GM20000 (cell line): ENCODE results near the gene NDUFA3.

ENCODE experiments used
- DNase-seq: peaks from one replicate; pipeline ENCODE4 v3.0.0; 2012; ENCODE audit warnings: low spot score
- TF ChIP-seq, protein P1 (sequence below): IDR thresholded peaks from 2 replicates; pipeline ENCODE4 v1.5.1; 2012; ENCODE audit warnings: mild to moderate bottlenecking, control low read depth; ENCODE audit errors: extremely low read depth, missing control alignments

The NDUFA3 gene

GRCh38 chr19:54127688-54128440 lies 25.2 kb downstream of the NDUFA3 start:
- TF ChIP-seq, protein P1, sequence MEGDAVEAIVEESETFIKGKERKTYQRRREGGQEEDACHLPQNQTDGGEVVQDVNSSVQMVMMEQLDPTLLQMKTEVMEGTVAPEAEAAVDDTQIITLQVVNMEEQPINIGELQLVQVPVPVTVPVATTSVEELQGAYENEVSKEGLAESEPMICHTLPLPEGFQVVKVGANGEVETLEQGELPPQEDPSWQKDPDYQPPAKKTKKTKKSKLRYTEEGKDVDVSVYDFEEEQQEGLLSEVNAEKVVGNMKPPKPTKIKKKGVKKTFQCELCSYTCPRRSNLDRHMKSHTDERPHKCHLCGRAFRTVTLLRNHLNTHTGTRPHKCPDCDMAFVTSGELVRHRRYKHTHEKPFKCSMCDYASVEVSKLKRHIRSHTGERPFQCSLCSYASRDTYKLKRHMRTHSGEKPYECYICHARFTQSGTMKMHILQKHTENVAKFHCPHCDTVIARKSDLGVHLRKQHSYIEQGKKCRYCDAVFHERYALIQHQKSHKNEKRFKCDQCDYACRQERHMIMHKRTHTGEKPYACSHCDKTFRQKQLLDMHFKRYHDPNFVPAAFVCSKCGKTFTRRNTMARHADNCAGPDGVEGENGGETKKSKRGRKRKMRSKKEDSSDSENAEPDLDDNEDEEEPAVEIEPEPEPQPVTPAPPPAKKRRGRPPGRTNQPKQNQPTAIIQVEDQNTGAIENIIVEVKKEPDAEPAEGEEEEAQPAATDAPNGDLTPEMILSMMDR, result no peak

GRCh38 chr19:54128441-54128725 lies 25.7 kb downstream of the NDUFA3 start:
- DNase-seq, result no peak
- TF ChIP-seq, protein P1, result no peak

More at GRCh38 chr19:54127688-54128440, 25.2 kb downstream of the NDUFA3 start:
- no peak for DNase-seq

- DNase-seq, result no peak
- TF ChIP-seq, protein P1, result no peak
Observed at GRCh38 chr19:54128796-54129616, 26.4 kb downstream of the NDUFA3 start.

GRCh38 chr19:54129617-54129996 lies 27.0 kb downstream of the NDUFA3 start:
- TF ChIP-seq, protein P1, result no peak
- no peak for DNase-seq

- TF ChIP-seq, protein P1, result no peak
- no peak for DNase-seq
Observed at GRCh38 chr19:54133312-54133956, 30.8 kb downstream of the NDUFA3 start.

DNA sequence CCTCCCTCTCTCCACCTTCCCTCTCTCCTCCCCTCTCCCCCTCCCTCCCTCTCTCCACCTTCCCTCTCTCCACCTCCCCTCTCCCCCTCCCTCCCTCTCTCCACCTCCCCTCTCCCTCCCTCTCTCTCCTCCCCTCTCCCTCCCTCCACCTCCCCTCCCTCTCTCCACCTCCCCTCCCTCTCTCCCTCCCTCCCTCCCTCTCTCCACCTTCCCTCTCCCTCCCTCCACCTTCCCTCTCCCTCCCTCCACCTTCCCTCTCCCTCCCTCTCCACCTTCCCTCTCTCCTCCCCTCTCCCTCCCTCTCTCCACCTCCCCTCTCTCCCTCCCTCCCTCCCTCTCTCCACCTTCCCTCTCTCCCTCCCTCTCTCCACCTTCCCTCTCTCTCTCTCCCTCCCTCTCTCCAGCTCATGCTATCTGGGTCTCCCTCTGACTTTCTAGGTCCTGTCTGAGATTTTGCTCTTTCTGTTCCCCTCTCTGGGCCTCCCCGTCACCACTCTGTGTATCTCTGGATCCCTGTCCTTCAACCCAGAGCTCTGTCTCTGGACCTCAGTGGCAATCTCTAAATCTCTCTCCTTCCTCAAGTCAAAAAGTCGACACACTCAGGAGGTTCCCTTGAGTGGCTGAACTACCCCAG lies 31.4 kb downstream of the NDUFA3 start:
- TF ChIP-seq, protein P1, result no peak
- no peak for DNase-seq
